ENCODE data around the gene CADPS.

Gene CADPS

GRCh38 chr3:62875558-62876002 is 364 bp upstream of the CADPS start:
- no peak for ATAC-seq
- TF ChIP-seq PATZ1 (CRISPR knock-in tag; IDR thresholded peaks at IDR 0.05; ENCODE audit: borderline replicate concordance) (no peak), OSR1 (CRISPR knock-in tag; IDR thresholded peaks at IDR 0.05) (no peak), PPARA (CRISPR knock-in tag; IDR thresholded peaks at IDR 0.05; ENCODE audit: borderline replicate concordance) (no peak), ISL1 (CRISPR knock-in tag; IDR thresholded peaks at IDR 0.05) (no peak), TCF4 (CRISPR knock-in tag; IDR thresholded peaks at IDR 0.05; ENCODE audit: borderline replicate concordance) (no peak), GLIS3 (CRISPR knock-in tag; IDR thresholded peaks at IDR 0.05) (no peak), ZC3H10 (CRISPR knock-in tag; IDR thresholded peaks at IDR 0.05) (no peak), ZNF565 (CRISPR knock-in tag; conservative IDR thresholded peaks at IDR 0.05; ENCODE audit: low read depth) (no peak), ESRRG (CRISPR knock-in tag; IDR thresholded peaks at IDR 0.05) (no peak), ZNF8 (CRISPR knock-in tag; IDR thresholded peaks at IDR 0.05) (no peak), TOX (CRISPR knock-in tag; IDR thresholded peaks at IDR 0.05; ENCODE audit: borderline replicate concordance) (no peak), BACH2 (CRISPR knock-in tag; IDR thresholded peaks at IDR 0.05; ENCODE audit: borderline replicate concordance) (no peak), SNAI2 (CRISPR knock-in tag; IDR thresholded peaks at IDR 0.05) (no peak), ARNTL (CRISPR knock-in tag; IDR thresholded peaks at IDR 0.05; ENCODE audit: borderline replicate concordance, low read depth) (no peak), CREB5 (CRISPR knock-in tag; IDR thresholded peaks at IDR 0.05; ENCODE audit: low read depth) (no peak), POU6F1 (CRISPR knock-in tag; IDR thresholded peaks at IDR 0.05; ENCODE audit: borderline replicate concordance, low read depth) (no peak), ZFP3 (CRISPR knock-in tag; IDR thresholded peaks at IDR 0.05) (no peak)
- TF ChIP-seq, protein P1, sequence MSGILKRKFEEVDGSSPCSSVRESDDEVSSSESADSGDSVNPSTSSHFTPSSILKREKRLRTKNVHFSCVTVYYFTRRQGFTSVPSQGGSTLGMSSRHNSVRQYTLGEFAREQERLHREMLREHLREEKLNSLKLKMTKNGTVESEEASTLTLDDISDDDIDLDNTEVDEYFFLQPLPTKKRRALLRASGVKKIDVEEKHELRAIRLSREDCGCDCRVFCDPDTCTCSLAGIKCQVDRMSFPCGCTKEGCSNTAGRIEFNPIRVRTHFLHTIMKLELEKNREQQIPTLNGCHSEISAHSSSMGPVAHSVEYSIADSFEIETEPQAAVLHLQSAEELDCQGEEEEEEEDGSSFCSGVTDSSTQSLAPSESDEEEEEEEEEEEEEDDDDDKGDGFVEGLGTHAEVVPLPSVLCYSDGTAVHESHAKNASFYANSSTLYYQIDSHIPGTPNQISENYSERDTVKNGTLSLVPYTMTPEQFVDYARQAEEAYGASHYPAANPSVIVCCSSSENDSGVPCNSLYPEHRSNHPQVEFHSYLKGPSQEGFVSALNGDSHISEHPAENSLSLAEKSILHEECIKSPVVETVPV (CRISPR knock-in tag; IDR thresholded peaks at IDR 0.05): no peak

DNA sequence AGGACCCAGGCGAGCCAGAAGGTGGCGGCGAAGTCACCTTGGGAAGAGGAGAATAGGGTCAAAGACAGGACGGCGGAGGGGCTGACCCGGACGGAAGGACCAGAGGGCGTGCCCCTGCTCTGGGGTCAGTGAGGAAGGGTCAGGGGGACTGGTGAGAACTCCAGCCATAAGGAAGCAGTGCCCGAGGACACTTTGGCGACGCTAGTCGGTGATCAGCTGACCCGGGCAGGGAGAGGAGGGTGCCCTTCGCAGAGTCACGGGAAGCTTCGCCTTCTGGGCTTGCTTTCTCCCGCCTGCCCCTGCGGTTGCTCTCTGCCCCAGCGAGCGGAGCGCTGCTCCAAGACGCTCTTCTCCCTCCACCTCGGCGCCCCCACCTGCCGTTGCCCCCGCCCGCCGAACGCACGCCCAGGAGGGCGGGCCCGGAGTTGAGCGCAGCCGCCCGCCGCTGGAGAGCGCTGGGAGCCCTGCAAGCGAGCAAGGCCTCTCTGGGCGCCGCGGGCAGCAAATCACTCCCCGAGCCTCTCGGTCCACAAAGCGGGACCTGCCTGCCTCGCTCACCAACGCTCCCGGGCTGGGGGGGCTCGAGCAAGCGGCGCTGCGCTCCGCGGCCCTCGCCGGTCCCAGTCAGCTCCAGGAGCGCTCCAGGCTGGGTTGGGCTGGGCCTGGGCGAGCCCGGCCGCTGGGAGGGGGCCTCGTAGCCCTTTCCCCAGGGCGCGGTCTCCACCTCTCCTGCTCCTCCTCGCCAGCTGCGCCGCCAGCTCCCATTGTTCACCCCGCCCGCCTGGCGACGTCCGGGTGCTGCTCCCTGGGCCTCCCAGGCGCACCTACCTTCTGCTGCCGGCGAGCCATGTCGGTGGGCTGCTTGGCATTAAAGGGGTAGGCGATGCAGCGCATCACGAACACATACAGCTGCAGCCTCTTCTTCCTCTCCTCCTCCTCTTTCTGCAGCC is 1.2 kb downstream of the CADPS start:
- TF ChIP-seq PATZ1 (CRISPR knock-in tag; IDR thresholded peaks at IDR 0.05; ENCODE audit: borderline replicate concordance): peak; percentile 75; the same call in 1 of the 2 replicates
- no peak for TF ChIP-seq BACH2 (CRISPR knock-in tag; IDR thresholded peaks at IDR 0.05; ENCODE audit: borderline replicate concordance)
- TF ChIP-seq PPARA (CRISPR knock-in tag; IDR thresholded peaks at IDR 0.05; ENCODE audit: borderline replicate concordance): no peak
- ATAC-seq: peak; percentile 83

DNA sequence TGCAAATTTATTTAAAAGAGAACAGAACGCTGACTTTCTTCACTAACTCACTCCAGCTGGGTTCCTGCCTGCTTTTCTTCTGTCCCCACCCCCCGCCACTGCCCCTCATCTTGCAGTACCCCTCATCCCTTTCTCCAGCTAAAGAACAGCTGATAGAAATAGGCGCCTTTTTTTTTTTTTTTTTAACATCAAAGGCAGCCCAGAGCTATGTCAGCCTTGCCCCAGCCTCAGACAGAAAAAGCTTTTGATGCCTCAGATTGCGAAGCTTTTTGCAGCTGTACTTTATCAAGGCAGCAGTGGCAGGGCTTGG is 1.8 kb downstream of the CADPS start:
- ATAC-seq: no peak; the same call in 2 of the 3 replicates
- TF ChIP-seq TSHZ2 (CRISPR knock-in tag; IDR thresholded peaks at IDR 0.05): no peak
